Measurements from ENCODE around the gene GPC3.

Gene GPC3

DNA sequence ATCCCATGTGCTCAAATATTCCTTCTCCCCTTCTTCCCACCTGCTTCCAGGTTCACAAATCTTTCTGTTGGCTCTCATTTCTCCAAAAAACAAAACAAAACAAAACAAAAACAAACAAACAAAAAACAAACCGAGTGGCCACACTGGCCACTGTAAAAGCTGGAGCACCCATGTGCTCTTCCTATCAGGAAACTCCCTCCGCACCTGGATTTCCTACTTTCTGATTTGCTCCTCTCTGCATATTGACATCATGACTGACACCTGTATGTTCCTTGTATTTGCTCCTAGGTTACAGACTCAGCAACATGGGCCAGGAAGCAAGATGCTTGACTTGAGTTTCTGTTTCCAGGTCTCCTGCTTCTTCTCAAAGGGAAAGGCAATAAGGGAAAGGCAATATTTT is 258.8 kb downstream of the GPC3 start:
- WGBS, 2 donors (ENCODE audit: extremely low coverage in 2 of 2, insufficient read length in 2 of 2, insufficient replicate concordance in 1 of 2), result no CpG with 5 or more reads among the region's 2 CpGs
- Histone ChIP-seq H2BK120ac (ENCODE audit: low read depth, low read length) (no peak overlapping the region), H2AK5ac (ENCODE audit: low read depth, low read length) (no peak overlapping the region), H3K27ac (replicated peaks; ENCODE audit: low read length) (no peak overlapping the region), H3K27me3 (ENCODE audit: control insufficient read depth in 3 of 3, insufficient read depth in 3 of 3, low read depth in 1 of 3, low read length in 3 of 3) (peaks cover 0 to 7% (median 0%) of the 10 kb centered on the region in 3 experiments), H3K79me1 (ENCODE audit: low read depth, low read length) (no peaks in the 10 kb centered on the region), H3K36me3 (replicated peaks in 1 of 2; ENCODE audit: control insufficient read depth in 2 of 2, insufficient read depth in 2 of 2, low read length in 2 of 2) (no peaks in the 10 kb centered on the region), H3K23ac (ENCODE audit: low read depth, low read length, poor library complexity) (no peak overlapping the region), H3K14ac (ENCODE audit: low read length) (no peak overlapping the region), H3K4me2 (ENCODE audit: insufficient read depth, low read length, poor library complexity, severe bottlenecking) (no peak overlapping the region), H2BK5ac (ENCODE audit: low read length) (no peak overlapping the region), H3K4me3 (ENCODE audit: low read length in 2 of 2) (no peak overlapping the region), H3K4me1 (ENCODE audit: control insufficient read depth in 2 of 2, insufficient read depth in 1 of 2, low read depth in 1 of 2, low read length in 2 of 2) (no peaks in the 10 kb centered on the region), H4K91ac (ENCODE audit: low read depth, low read length, poor library complexity) (no peak overlapping the region), H2BK15ac (ENCODE audit: low read length) (no peak overlapping the region), H2BK12ac (ENCODE audit: low read length) (no peak overlapping the region), H2AFZ (ENCODE audit: low read length) (no peak overlapping the region), H3K9ac (ENCODE audit: low read depth, low read length, poor library complexity) (no peak overlapping the region), H3K18ac (ENCODE audit: low read length) (no peak overlapping the region), H3K4ac (ENCODE audit: low read length) (no peak overlapping the region), H3K9me3 (replicated peaks in 1 of 2; ENCODE audit: control insufficient read depth in 2 of 2, insufficient read depth in 1 of 2, low read depth in 1 of 2, low read length in 2 of 2) (no peaks in the 10 kb centered on the region), H4K8ac (ENCODE audit: low read depth, low read length) (no peak overlapping the region)
- no peak for DNase-seq (ENCODE audit: low spot score)

DNA sequence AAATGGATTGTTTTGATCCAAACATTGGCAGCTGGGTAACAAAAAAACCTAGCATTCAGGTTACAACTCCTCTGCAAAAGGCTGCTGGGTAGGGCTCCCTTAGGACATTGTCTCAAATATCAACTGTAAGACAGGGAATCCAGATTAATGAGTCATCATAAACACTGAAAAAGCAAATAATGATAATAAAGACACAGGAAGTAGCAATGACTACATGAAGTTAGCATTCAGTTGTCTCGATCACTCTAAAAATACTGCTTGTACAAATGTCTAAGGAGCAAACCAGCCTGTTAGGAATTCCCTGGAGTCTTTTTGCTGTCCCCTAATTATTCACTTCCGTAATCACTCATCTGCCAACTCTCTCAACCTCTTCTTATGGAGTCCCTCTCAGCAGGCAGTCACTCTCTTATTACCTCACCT is 259.2 kb downstream of the GPC3 start:
- no peak overlapping the region for H2AK5ac ChIP-seq (ENCODE audit: low read depth, low read length)
- no peak overlapping the region for H2BK15ac ChIP-seq (ENCODE audit: low read length)
- H3K4me3 ChIP-seq (ENCODE audit: low read length in 2 of 2), result no peak overlapping the region
- no peak for DNase-seq (ENCODE audit: low spot score)
- H3K18ac ChIP-seq (ENCODE audit: low read length), result no peak overlapping the region
- H3K27ac ChIP-seq (replicated peaks; ENCODE audit: low read length), result no peak overlapping the region
- no peak overlapping the region for H3K23ac ChIP-seq (ENCODE audit: low read depth, low read length, poor library complexity)
- H3K79me1 ChIP-seq (ENCODE audit: low read depth, low read length), result no peaks in the 10 kb centered on the region
- WGBS, 2 donors (ENCODE audit: extremely low coverage in 2 of 2, insufficient read length in 2 of 2, insufficient replicate concordance in 1 of 2), result no CpG with 5 or more reads among the region's 2 CpGs
- peaks cover 0 to 7% (median 0%) of the 10 kb centered on the region in 3 experiments for H3K27me3 ChIP-seq (ENCODE audit: control insufficient read depth in 3 of 3, insufficient read depth in 3 of 3, low read depth in 1 of 3, low read length in 3 of 3)
- no peak overlapping the region for H3K9ac ChIP-seq (ENCODE audit: low read depth, low read length, poor library complexity)
- no peaks in the 10 kb centered on the region for H3K36me3 ChIP-seq (replicated peaks in 1 of 2; ENCODE audit: control insufficient read depth in 2 of 2, insufficient read depth in 2 of 2, low read length in 2 of 2)
- no peak overlapping the region for H3K4me2 ChIP-seq (ENCODE audit: insufficient read depth, low read length, poor library complexity, severe bottlenecking)
- H2BK120ac ChIP-seq (ENCODE audit: low read depth, low read length), result no peak overlapping the region
- no peak overlapping the region for H2BK5ac ChIP-seq (ENCODE audit: low read length)
- no peak overlapping the region for H3K4ac ChIP-seq (ENCODE audit: low read length)
- no peaks in the 10 kb centered on the region for H3K9me3 ChIP-seq (replicated peaks in 1 of 2; ENCODE audit: control insufficient read depth in 2 of 2, insufficient read depth in 1 of 2, low read depth in 1 of 2, low read length in 2 of 2)
- H4K91ac ChIP-seq (ENCODE audit: low read depth, low read length, poor library complexity), result no peak overlapping the region
- no peak overlapping the region for H2BK12ac ChIP-seq (ENCODE audit: low read length)
- no peak overlapping the region for H2AFZ ChIP-seq (ENCODE audit: low read length)
- H4K8ac ChIP-seq (ENCODE audit: low read depth, low read length), result no peak overlapping the region
- no peak overlapping the region for H3K14ac ChIP-seq (ENCODE audit: low read length)
- H3K4me1 ChIP-seq (ENCODE audit: control insufficient read depth in 2 of 2, insufficient read depth in 1 of 2, low read depth in 1 of 2, low read length in 2 of 2), result no peaks in the 10 kb centered on the region

DNA sequence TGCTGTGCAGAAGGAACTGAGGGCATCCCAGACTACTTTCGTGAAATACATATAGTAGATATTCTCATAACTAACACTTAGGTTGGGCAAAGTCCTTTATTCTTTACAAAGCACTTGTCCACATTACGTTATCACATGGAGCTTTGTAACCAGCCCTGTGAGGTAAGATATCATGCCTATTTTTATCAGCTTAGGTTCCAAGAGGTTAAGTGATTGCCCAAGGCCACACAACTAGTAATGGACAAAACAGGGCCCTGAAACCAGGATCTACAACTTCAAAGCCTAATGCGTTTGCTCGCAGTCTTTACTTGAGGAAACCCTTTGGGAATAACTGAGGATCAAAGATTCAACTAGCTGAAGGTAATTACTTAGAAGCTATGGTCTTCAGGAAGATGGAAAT is 261.5 kb downstream of the GPC3 start:
- Histone ChIP-seq H3K14ac (ENCODE audit: low read length) (no peak overlapping the region), H2BK5ac (ENCODE audit: low read length) (no peak overlapping the region), H3K23ac (ENCODE audit: low read depth, low read length, poor library complexity) (no peak overlapping the region), H3K4me2 (ENCODE audit: insufficient read depth, low read length, poor library complexity, severe bottlenecking) (no peak overlapping the region), H3K4me3 (ENCODE audit: low read length in 2 of 2) (no peak overlapping the region), H3K4me1 (ENCODE audit: control insufficient read depth in 2 of 2, insufficient read depth in 1 of 2, low read depth in 1 of 2, low read length in 2 of 2) (no peaks in the 10 kb centered on the region), H4K8ac (ENCODE audit: low read depth, low read length) (no peak overlapping the region), H2AK5ac (ENCODE audit: low read depth, low read length) (no peak overlapping the region), H2AFZ (ENCODE audit: low read length) (no peak overlapping the region), H2BK15ac (ENCODE audit: low read length) (no peak overlapping the region), H3K9ac (ENCODE audit: low read depth, low read length, poor library complexity) (no peak overlapping the region), H2BK12ac (ENCODE audit: low read length) (no peak overlapping the region), H3K36me3 (replicated peaks in 1 of 2; ENCODE audit: control insufficient read depth in 2 of 2, insufficient read depth in 2 of 2, low read length in 2 of 2) (no peaks in the 10 kb centered on the region), H3K79me1 (ENCODE audit: low read depth, low read length) (no peaks in the 10 kb centered on the region), H3K27ac (replicated peaks; ENCODE audit: low read length) (no peak overlapping the region), H3K27me3 (ENCODE audit: control insufficient read depth in 3 of 3, insufficient read depth in 3 of 3, low read depth in 1 of 3, low read length in 3 of 3) (peaks cover 0 to 3% (median 0%) of the 10 kb centered on the region in 3 experiments), H2BK120ac (ENCODE audit: low read depth, low read length) (no peak overlapping the region), H3K4ac (ENCODE audit: low read length) (no peak overlapping the region), H3K18ac (ENCODE audit: low read length) (no peak overlapping the region), H3K9me3 (replicated peaks in 1 of 2; ENCODE audit: control insufficient read depth in 2 of 2, insufficient read depth in 1 of 2, low read depth in 1 of 2, low read length in 2 of 2) (no peaks in the 10 kb centered on the region), H4K91ac (ENCODE audit: low read depth, low read length, poor library complexity) (no peak overlapping the region)
- WGBS, 2 donors (ENCODE audit: extremely low coverage in 2 of 2, insufficient read length in 2 of 2, insufficient replicate concordance in 1 of 2), result no CpG with 5 or more reads among the region's 4 CpGs
- DNase-seq (ENCODE audit: low spot score), result no peak

DNA sequence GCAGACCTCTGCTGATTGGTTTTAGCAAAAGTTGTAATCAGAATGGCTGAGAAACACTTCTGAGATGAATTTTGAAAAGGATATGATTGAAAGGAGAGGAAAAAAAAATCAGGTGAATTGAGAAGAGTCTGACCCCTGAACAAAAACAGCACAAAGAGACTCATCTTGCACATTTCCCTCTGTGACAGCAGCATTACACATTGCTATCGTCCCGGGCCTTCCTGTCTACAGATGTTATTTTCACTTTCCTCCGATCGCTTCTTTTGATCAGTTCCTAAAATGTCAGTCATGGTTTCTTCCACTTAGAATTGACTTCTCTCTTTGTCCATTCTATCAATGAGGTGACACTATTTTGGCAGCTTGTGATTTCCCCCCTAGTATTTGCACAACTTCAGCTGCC is 262.6 kb downstream of the GPC3 start:
- no peak for DNase-seq (ENCODE audit: low spot score)
- H2BK12ac ChIP-seq (ENCODE audit: low read length), result no peak overlapping the region
- WGBS, 2 donors (ENCODE audit: extremely low coverage in 2 of 2, insufficient read length in 2 of 2, insufficient replicate concordance in 1 of 2), result no CpG with 5 or more reads among the region's 4 CpGs

More for the DNA sequence above, 262.6 kb downstream of the GPC3 start:
- Histone ChIP-seq H3K9ac (ENCODE audit: low read depth, low read length, poor library complexity) (no peak overlapping the region), H3K4me1 (ENCODE audit: control insufficient read depth in 2 of 2, insufficient read depth in 1 of 2, low read depth in 1 of 2, low read length in 2 of 2) (no peaks in the 10 kb centered on the region), H3K4ac (ENCODE audit: low read length) (no peak overlapping the region), H3K79me1 (ENCODE audit: low read depth, low read length) (no peaks in the 10 kb centered on the region), H3K18ac (ENCODE audit: low read length) (no peak overlapping the region), H3K4me2 (ENCODE audit: insufficient read depth, low read length, poor library complexity, severe bottlenecking) (no peak overlapping the region), H3K27ac (replicated peaks; ENCODE audit: low read length) (no peak overlapping the region), H3K36me3 (replicated peaks in 1 of 2; ENCODE audit: control insufficient read depth in 2 of 2, insufficient read depth in 2 of 2, low read length in 2 of 2) (no peaks in the 10 kb centered on the region), H2AFZ (ENCODE audit: low read length) (no peak overlapping the region), H3K14ac (ENCODE audit: low read length) (no peak overlapping the region), H3K4me3 (ENCODE audit: low read length in 2 of 2) (no peak overlapping the region), H4K8ac (ENCODE audit: low read depth, low read length) (no peak overlapping the region), H3K9me3 (replicated peaks in 1 of 2; ENCODE audit: control insufficient read depth in 2 of 2, insufficient read depth in 1 of 2, low read depth in 1 of 2, low read length in 2 of 2) (no peaks in the 10 kb centered on the region), H3K23ac (ENCODE audit: low read depth, low read length, poor library complexity) (no peak overlapping the region), H4K91ac (ENCODE audit: low read depth, low read length, poor library complexity) (no peak overlapping the region), H2BK15ac (ENCODE audit: low read length) (no peak overlapping the region), H3K27me3 (ENCODE audit: control insufficient read depth in 3 of 3, insufficient read depth in 3 of 3, low read depth in 1 of 3, low read length in 3 of 3) (peaks cover 0 to 5% (median 0%) of the 10 kb centered on the region in 3 experiments), H2BK5ac (ENCODE audit: low read length) (no peak overlapping the region), H2BK120ac (ENCODE audit: low read depth, low read length) (no peak overlapping the region), H2AK5ac (ENCODE audit: low read depth, low read length) (no peak overlapping the region)
